Measurements from ENCODE around the gene MRPL9.

DNA sequence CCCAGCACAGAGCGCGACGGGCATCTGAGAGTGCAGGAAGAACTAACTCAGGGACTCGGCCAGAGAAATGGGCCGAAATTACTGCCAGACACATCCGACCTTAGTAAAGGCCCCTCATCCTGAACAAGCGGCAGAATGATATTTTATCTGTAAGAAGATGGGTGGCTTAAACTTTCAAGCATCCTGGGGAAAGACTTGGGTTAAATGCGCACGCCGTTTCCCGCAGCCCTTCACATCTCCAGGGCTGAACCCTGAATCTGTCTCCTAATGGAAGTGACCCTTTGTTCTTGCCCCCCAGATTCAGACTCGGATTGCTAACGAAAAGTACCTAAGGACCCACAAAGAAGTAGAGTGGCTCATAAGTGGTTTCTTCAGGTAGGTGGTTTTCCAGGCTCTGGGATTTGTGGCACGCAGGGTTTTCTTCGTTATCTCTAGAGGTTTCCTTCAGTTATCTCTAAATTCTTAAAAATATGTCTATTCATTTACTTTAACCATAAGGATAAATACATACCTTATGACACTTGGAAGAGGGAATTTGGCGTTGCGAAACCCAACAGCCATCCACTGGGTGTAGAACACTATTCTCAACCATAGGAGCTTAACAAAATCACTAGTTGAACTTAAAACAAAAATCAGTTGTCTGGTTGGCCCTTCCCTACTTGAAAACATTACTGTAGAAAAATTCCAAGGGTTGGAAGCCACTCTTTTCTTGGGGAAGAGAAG is 41.3 kb downstream of the MRPL9 start:
- TF ChIP-seq ZNF274 (IDR thresholded peaks at IDR 0.05; ENCODE audit: low read depth, low read length) (no peak), YY1 (IDR thresholded peaks at IDR 0.05; ENCODE audit: insufficient read depth, insufficient read length) (no peak), SUZ12 (IDR thresholded peaks at IDR 0.05; ENCODE audit: extremely low read depth, insufficient read depth, insufficient read length) (no peak)

Data from NT2/D1 (cell line).